ENCODE results near the gene INPP4B.

Gene INPP4B

DNA sequence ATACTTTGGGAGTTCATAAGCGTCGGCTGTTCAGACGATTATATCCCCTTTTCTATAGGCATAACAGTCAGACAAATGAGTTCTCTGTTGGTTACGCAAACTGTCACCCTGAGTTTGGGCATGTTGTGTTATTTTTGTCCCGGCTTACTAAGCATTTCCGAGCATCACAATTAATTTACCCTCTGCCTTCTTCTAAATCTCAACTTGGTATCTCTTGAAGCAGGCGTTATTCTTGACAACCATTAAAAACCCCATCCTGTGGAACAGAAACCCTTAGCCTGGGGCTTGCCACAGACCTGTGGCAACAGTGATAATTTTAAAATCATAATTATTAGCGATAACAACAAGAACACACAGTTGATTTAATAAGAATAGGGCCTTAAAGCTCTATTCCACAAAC, 558.7 kb downstream of the INPP4B start:
- no peak overlapping the region for H3K27ac ChIP-seq (ENCODE audit: low read depth, low read length)
- H3K4me3 ChIP-seq (ENCODE audit: low read depth in 1 of 5, low read length in 5 of 5) = no peak overlapping the region
- no peaks in the 10 kb centered on the region for H3K36me3 ChIP-seq (ENCODE audit: control insufficient read depth in 5 of 5, insufficient read depth in 5 of 5, low read length in 5 of 5)
- H3K9ac ChIP-seq (ENCODE audit: low read length in 5 of 5) = no peak overlapping the region
- no peaks in the 10 kb centered on the region for H3K27me3 ChIP-seq (ENCODE audit: control insufficient read depth in 5 of 5, insufficient read depth in 4 of 5, low read length in 5 of 5)
- H3K9me3 ChIP-seq (ENCODE audit: control insufficient read depth in 5 of 5, low read length in 5 of 5) = no peaks in the 10 kb centered on the region
- no peaks in the 10 kb centered on the region for H3K4me1 ChIP-seq (ENCODE audit: control insufficient read depth in 5 of 5, insufficient read depth in 5 of 5, low read length in 5 of 5)

DNA sequence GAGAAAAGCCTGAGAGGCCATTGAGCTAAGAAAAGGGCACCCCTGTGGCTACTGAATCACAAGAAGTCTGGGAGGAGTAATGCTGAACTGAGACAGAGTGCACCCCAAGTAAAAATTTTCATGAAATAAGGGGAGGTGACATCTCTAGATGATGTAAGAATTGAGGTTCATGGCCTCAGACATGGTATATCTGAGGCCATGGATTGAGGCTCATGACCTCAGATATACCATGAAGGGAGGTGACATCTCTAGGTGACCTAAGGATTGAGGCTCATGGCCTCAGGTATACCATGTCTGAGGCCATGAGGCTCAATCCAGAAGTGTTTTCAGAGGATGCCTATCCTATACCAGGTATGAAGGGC, 560.9 kb downstream of the INPP4B start:
- Histone ChIP-seq H3K4me3 (ENCODE audit: low read depth in 1 of 5, low read length in 5 of 5) (no peak overlapping the region), H3K27me3 (ENCODE audit: control insufficient read depth in 5 of 5, insufficient read depth in 4 of 5, low read length in 5 of 5) (no peaks in the 10 kb centered on the region), H3K9me3 (ENCODE audit: control insufficient read depth in 5 of 5, low read length in 5 of 5) (no peaks in the 10 kb centered on the region), H3K4me1 (ENCODE audit: control insufficient read depth in 5 of 5, insufficient read depth in 5 of 5, low read length in 5 of 5) (no peaks in the 10 kb centered on the region), H3K36me3 (ENCODE audit: control insufficient read depth in 5 of 5, insufficient read depth in 5 of 5, low read length in 5 of 5) (no peaks in the 10 kb centered on the region), H3K9ac (ENCODE audit: low read length in 5 of 5) (no peak overlapping the region), H3K27ac (ENCODE audit: low read depth, low read length) (no peak overlapping the region)

DNA sequence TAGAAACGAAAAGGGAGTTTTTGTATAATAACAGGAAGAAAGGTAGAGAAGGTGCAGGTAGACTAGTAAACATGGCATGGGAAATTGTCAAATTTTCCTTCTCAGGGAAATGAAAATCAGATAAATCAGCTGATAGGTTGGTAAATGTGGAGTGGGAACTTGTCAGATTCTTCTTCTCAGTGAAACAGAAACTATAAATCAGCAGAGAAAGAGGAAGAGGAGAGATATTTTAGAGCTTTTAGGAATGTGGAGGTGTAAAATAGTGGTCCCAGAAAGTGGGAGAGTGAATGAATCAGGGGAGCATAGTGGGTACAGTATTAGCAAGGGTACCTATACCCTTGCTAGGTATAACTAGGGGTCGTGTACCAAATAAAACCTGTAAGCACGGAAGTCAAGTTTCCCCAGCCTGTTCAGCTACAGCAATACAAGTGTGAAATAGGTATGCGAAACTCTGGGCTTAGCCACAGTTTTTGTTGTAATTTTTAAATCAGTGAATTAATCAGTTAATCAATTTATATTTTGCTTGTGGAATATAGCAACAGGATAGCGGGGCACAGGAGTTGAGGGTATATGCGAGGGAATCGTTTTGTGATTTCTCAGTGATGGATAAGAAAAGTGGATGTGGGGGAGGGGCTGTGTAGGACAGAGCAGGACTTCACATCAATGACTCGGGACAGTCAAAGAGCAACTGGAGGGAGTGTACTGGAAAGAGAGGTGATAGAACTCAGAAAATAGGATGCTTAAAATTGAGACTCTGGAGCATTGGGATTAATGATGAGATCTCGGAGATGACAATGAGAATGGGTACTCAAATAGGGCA, 561.5 kb downstream of the INPP4B start:
- no peaks in the 10 kb centered on the region for H3K9me3 ChIP-seq (ENCODE audit: control insufficient read depth in 5 of 5, low read length in 5 of 5)
- H3K4me3 ChIP-seq (ENCODE audit: low read depth in 1 of 5, low read length in 5 of 5) = no peak overlapping the region
- H3K27me3 ChIP-seq (ENCODE audit: control insufficient read depth in 5 of 5, insufficient read depth in 4 of 5, low read length in 5 of 5) = no peaks in the 10 kb centered on the region
- H3K36me3 ChIP-seq (ENCODE audit: control insufficient read depth in 5 of 5, insufficient read depth in 5 of 5, low read length in 5 of 5) = no peaks in the 10 kb centered on the region
- H3K9ac ChIP-seq (ENCODE audit: low read length in 5 of 5) = no peak overlapping the region
- no peaks in the 10 kb centered on the region for H3K4me1 ChIP-seq (ENCODE audit: control insufficient read depth in 5 of 5, insufficient read depth in 5 of 5, low read length in 5 of 5)
- no peak overlapping the region for H3K27ac ChIP-seq (ENCODE audit: low read depth, low read length)

DNA sequence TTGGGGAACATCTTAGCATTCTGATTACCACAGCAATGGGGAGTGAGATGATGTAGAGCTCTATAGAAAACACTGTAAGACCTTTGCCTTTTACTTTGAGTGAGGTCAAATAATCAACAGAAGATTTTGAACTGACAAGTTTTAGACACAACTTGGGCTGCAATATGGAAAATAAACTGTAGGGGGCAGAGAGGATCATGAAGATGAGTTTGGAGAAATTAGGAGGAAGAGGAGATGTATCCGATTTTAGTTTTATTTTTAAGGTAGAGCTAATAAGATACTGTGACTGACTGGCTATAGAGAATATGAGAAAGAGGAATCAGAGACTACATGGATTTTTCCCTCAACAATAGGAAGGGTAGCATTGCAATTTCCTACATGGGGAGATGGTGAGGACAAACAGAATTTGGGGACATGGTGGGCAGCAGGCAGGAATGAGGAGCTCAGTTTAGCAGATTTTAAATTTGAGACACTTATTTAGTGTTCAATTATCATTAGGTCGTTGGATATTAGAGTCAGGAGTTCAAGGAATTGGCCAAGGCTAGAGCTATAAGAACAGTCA, 563.1 kb downstream of the INPP4B start:
- no peak overlapping the region for H3K27ac ChIP-seq (ENCODE audit: low read depth, low read length)
- no peak overlapping the region for H3K9ac ChIP-seq (ENCODE audit: low read length in 5 of 5)
- no peaks in the 10 kb centered on the region for H3K27me3 ChIP-seq (ENCODE audit: control insufficient read depth in 5 of 5, insufficient read depth in 4 of 5, low read length in 5 of 5)
- no peaks in the 10 kb centered on the region for H3K9me3 ChIP-seq (ENCODE audit: control insufficient read depth in 5 of 5, low read length in 5 of 5)
- no peaks in the 10 kb centered on the region for H3K4me1 ChIP-seq (ENCODE audit: control insufficient read depth in 5 of 5, insufficient read depth in 5 of 5, low read length in 5 of 5)
- H3K36me3 ChIP-seq (ENCODE audit: control insufficient read depth in 5 of 5, insufficient read depth in 5 of 5, low read length in 5 of 5) = no peaks in the 10 kb centered on the region
- no peak overlapping the region for H3K4me3 ChIP-seq (ENCODE audit: low read depth in 1 of 5, low read length in 5 of 5)

DNA sequence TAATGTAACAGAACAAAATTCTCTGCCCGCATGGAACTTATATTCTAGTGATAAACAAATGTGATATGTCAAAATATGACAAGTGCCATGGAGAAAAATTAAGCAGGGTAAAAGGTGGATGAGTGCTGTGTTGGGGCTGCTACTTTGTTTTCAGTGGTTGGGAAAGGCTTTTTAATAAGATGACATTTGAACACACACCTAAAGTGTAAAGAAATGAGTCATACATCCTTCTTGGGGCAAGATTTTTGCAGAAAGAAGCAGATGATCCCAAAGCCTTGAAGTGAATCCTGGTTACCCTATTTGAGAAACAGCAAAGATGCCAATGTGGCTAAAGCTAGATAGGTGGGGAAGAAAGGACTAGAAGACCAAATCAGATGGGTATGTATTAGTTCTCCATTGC, 564.1 kb downstream of the INPP4B start:
- no peak overlapping the region for H3K27ac ChIP-seq (ENCODE audit: low read depth, low read length)
- no peaks in the 10 kb centered on the region for H3K36me3 ChIP-seq (ENCODE audit: control insufficient read depth in 5 of 5, insufficient read depth in 5 of 5, low read length in 5 of 5)
- no peaks in the 10 kb centered on the region for H3K4me1 ChIP-seq (ENCODE audit: control insufficient read depth in 5 of 5, insufficient read depth in 5 of 5, low read length in 5 of 5)

DNA sequence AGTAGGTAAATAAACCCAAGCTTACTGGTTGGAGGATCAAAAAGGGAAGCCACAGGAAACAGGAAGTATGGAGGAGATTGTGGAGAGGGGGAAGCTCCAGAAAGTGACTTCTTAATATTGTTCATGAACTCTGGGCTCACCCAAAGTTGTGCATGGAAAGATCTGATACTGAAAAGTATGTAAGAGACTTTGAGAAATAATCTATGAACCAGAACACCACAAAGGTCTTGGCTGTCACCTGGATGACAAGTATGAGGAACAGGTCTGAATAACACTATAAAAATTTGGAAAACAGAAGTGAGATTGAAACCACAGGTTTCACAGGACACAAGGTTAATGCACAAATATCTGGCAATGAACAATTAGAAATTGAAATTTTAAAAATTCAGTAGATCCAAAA, 567.4 kb downstream of the INPP4B start:
- no peak overlapping the region for H3K27ac ChIP-seq (ENCODE audit: low read depth, low read length)
- H3K27me3 ChIP-seq (ENCODE audit: control insufficient read depth in 5 of 5, insufficient read depth in 4 of 5, low read length in 5 of 5) = no peaks in the 10 kb centered on the region
- H3K4me1 ChIP-seq (ENCODE audit: control insufficient read depth in 5 of 5, insufficient read depth in 5 of 5, low read length in 5 of 5) = no peaks in the 10 kb centered on the region
- H3K4me3 ChIP-seq (ENCODE audit: low read depth in 1 of 5, low read length in 5 of 5) = no peak overlapping the region
- H3K36me3 ChIP-seq (ENCODE audit: control insufficient read depth in 5 of 5, insufficient read depth in 5 of 5, low read length in 5 of 5) = no peaks in the 10 kb centered on the region
- H3K9ac ChIP-seq (ENCODE audit: low read length in 5 of 5) = no peak overlapping the region
- H3K9me3 ChIP-seq (ENCODE audit: control insufficient read depth in 5 of 5, low read length in 5 of 5) = no peaks in the 10 kb centered on the region

More for the DNA sequence above, 564.1 kb downstream of the INPP4B start:
- Histone ChIP-seq H3K4me3 (ENCODE audit: low read depth in 1 of 5, low read length in 5 of 5) (no peak overlapping the region), H3K27me3 (ENCODE audit: control insufficient read depth in 5 of 5, insufficient read depth in 4 of 5, low read length in 5 of 5) (no peaks in the 10 kb centered on the region), H3K9ac (ENCODE audit: low read length in 5 of 5) (no peak overlapping the region), H3K9me3 (ENCODE audit: control insufficient read depth in 5 of 5, low read length in 5 of 5) (no peaks in the 10 kb centered on the region)

DNA sequence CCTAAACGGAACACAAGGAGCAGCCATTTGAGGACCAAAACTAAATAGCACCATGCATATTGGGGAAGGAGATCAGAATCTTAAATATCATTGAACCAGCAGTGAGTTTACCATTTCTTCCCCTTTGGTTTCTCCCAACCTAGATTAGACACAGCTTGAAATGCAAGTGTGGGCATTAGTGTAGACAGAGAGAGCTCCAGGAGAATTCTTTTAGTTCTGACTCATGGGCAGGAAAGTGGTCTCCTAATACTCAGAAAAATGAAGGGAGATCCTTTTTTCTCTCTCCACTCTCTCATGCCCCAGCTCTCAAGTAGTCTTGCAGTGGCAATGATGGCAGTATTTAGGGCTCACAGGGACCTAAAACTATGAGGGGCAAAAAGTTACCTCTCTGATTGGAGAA, 567.9 kb downstream of the INPP4B start:
- no peaks in the 10 kb centered on the region for H3K4me1 ChIP-seq (ENCODE audit: control insufficient read depth in 5 of 5, insufficient read depth in 5 of 5, low read length in 5 of 5)
- no peaks in the 10 kb centered on the region for H3K36me3 ChIP-seq (ENCODE audit: control insufficient read depth in 5 of 5, insufficient read depth in 5 of 5, low read length in 5 of 5)
- no peaks in the 10 kb centered on the region for H3K9me3 ChIP-seq (ENCODE audit: control insufficient read depth in 5 of 5, low read length in 5 of 5)
- H3K4me3 ChIP-seq (ENCODE audit: low read depth in 1 of 5, low read length in 5 of 5) = no peak overlapping the region
- H3K9ac ChIP-seq (ENCODE audit: low read length in 5 of 5) = no peak overlapping the region
- no peak overlapping the region for H3K27ac ChIP-seq (ENCODE audit: low read depth, low read length)
- no peaks in the 10 kb centered on the region for H3K27me3 ChIP-seq (ENCODE audit: control insufficient read depth in 5 of 5, insufficient read depth in 4 of 5, low read length in 5 of 5)

DNA sequence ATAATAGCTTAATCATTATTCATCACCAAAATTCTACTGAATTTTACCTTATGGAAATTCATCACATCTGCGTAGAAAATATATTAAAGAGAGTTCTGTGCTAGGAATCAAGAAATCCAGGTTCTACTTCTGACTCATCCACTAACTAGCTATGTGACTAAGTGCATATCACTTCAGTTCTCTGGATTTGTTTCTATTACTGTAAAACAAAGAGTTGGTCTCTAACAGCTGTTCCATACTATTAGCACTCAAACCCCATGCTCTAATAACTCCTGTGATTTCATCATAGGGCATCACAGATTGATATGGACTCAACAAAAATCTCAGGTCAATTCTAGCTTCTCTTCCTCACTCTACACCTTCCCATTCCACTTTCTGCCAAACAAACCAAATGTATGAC, 572.0 kb downstream of the INPP4B start:
- Histone ChIP-seq H3K27me3 (ENCODE audit: control insufficient read depth in 5 of 5, insufficient read depth in 4 of 5, low read length in 5 of 5) (no peaks in the 10 kb centered on the region), H3K9ac (ENCODE audit: low read length in 5 of 5) (no peak overlapping the region), H3K4me1 (ENCODE audit: control insufficient read depth in 5 of 5, insufficient read depth in 5 of 5, low read length in 5 of 5) (no peaks in the 10 kb centered on the region), H3K27ac (ENCODE audit: low read depth, low read length) (no peak overlapping the region), H3K4me3 (ENCODE audit: low read depth in 1 of 5, low read length in 5 of 5) (no peak overlapping the region), H3K36me3 (ENCODE audit: control insufficient read depth in 5 of 5, insufficient read depth in 5 of 5, low read length in 5 of 5) (no peaks in the 10 kb centered on the region), H3K9me3 (ENCODE audit: control insufficient read depth in 5 of 5, low read length in 5 of 5) (no peaks in the 10 kb centered on the region)

DNA sequence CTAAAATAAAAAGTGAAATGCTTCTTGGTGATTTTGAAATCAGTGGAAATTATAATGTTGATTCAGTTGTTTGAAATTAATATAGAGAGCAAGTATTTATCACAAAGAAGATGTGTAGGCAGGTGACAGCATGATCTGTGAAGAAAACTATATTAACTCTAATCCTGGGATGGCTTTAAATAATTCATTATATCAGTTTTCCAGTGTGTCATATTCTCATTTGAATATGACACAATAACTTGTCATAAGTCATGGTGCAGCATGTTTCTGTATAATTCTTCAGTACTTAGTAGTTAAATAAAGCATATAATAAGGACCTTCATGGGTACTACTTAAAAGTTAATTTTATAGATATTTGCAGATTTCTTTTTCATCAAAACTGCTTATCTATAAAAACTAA, 573.6 kb downstream of the INPP4B start:
- Histone ChIP-seq H3K9ac (ENCODE audit: low read length in 5 of 5) (no peak overlapping the region), H3K36me3 (ENCODE audit: control insufficient read depth in 5 of 5, insufficient read depth in 5 of 5, low read length in 5 of 5) (no peaks in the 10 kb centered on the region), H3K27me3 (ENCODE audit: control insufficient read depth in 5 of 5, insufficient read depth in 4 of 5, low read length in 5 of 5) (no peaks in the 10 kb centered on the region), H3K27ac (ENCODE audit: low read depth, low read length) (no peak overlapping the region), H3K4me3 (ENCODE audit: low read depth in 1 of 5, low read length in 5 of 5) (no peak overlapping the region), H3K4me1 (ENCODE audit: control insufficient read depth in 5 of 5, insufficient read depth in 5 of 5, low read length in 5 of 5) (no peaks in the 10 kb centered on the region), H3K9me3 (ENCODE audit: control insufficient read depth in 5 of 5, low read length in 5 of 5) (no peaks in the 10 kb centered on the region)

DNA sequence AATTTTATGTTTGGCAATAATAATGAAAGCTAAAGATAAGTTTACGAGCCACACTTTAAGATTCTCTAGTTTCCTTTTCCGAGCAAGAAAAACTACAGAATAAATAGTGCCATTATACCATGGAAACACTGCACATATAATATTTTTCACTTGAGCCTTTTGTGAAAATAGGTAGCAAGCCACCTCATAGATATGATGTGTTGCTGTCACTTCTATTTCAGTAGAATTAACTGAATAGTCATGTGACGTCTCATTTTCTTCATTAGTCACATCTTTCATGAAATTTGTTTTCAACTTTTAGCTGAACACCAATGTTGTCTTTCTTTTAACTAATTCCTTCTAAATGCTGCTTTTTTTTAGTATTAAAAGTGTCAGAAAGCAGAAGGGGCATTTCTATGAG, 574.3 kb downstream of the INPP4B start:
- H3K4me1 ChIP-seq (ENCODE audit: control insufficient read depth in 5 of 5, insufficient read depth in 5 of 5, low read length in 5 of 5) = no peaks in the 10 kb centered on the region
- H3K36me3 ChIP-seq (ENCODE audit: control insufficient read depth in 5 of 5, insufficient read depth in 5 of 5, low read length in 5 of 5) = no peaks in the 10 kb centered on the region
- H3K9me3 ChIP-seq (ENCODE audit: control insufficient read depth in 5 of 5, low read length in 5 of 5) = no peaks in the 10 kb centered on the region
- no peak overlapping the region for H3K27ac ChIP-seq (ENCODE audit: low read depth, low read length)
- H3K27me3 ChIP-seq (ENCODE audit: control insufficient read depth in 5 of 5, insufficient read depth in 4 of 5, low read length in 5 of 5) = no peaks in the 10 kb centered on the region
- H3K9ac ChIP-seq (ENCODE audit: low read length in 5 of 5) = no peak overlapping the region
- no peak overlapping the region for H3K4me3 ChIP-seq (ENCODE audit: low read depth in 1 of 5, low read length in 5 of 5)

Measured in subcutaneous abdominal adipose tissue (tissue), 5 donors.